Right ventricle myocardium inferior (tissue), 1 donor: ENCODE measurements around the gene RCOR1. TPM values are rescaled to one million over a fixed set of nuclear protein-coding genes. Genes with fewer than 3 reads are reported as not detected.

Experiments
- ATAC-seq: fragments of 200-7000 bp; cut with Tn5 transposase; one replicate; pipeline ENCODE4 v1.9.1; 2020; ENCODE audit warnings: mild to moderate bottlenecking, moderate library complexity
- DNase-seq: peaks from one replicate; pipeline ENCODE4 v3.0.0; 2021; ENCODE audit errors: missing footprints
- intact Hi-C: fragments of 100-400 bp; cut with DNase I; formaldehyde crosslinking; loops from one replicate; pipeline ENCODE4 v1.11.0; 2022
- total RNA-seq: library from RNA; stranded (reverse); fragmentation: NEBNext Ultra II Directional; extraction: Animal tissue kit (Norgen Biotek cat#: 25700); gene quantifications from one replicate; pipeline ENCODE4 v1.2.1, GENCODE V29; 2021
- donor health status: DM: no; HTN: yes; CAD: no; lungs with severe emphysema.

Gene RCOR1
- total RNA-seq, 1 donor from 2014 or later, result 11.9 TPM

DNA sequence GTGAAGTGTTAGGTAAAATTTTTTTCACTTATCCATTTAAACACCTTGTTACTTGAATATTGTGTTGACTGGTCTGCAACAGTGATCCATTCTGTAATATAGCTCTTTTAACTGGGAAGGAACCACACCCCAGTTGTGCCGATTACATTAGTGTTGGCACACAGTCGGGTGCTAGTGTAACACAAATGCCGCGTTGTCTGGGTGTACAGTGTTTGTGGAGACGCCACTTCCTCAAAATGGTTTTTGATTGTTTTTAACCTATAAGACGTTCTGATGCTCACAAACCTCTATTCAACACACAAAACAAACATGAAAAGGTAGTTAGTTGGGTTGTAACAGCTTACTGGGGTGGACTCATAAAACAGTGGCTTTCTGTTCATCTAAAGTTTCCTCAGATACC, 136.8 kb downstream of the RCOR1 start:
- intact Hi-C loops, result no loop called here
- DNase-seq (no peak), ATAC-seq (no peak)

DNA sequence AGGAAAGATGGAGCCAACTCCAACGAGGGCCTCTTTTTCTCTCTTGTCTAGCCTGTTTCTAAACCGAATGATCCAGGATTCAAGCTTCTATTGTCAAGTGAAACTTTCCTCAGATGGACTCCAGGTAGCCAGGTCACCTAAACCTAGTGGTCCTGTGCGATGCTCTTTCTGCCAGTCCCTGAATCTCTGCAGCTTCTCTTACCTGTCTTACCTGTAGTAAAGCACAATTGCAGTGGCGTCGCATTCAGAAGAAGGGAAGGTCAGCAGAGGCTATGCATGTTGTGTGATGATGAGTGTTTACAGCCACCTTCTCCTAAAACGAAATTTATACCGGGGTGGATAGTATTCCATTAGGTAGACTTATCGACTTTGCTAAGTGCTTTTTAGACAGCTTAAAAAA, 137.4 kb downstream of the RCOR1 start:
- ATAC-seq (no peak), DNase-seq (peak; percentile 59)
- intact Hi-C loops, result no loop called here

DNA sequence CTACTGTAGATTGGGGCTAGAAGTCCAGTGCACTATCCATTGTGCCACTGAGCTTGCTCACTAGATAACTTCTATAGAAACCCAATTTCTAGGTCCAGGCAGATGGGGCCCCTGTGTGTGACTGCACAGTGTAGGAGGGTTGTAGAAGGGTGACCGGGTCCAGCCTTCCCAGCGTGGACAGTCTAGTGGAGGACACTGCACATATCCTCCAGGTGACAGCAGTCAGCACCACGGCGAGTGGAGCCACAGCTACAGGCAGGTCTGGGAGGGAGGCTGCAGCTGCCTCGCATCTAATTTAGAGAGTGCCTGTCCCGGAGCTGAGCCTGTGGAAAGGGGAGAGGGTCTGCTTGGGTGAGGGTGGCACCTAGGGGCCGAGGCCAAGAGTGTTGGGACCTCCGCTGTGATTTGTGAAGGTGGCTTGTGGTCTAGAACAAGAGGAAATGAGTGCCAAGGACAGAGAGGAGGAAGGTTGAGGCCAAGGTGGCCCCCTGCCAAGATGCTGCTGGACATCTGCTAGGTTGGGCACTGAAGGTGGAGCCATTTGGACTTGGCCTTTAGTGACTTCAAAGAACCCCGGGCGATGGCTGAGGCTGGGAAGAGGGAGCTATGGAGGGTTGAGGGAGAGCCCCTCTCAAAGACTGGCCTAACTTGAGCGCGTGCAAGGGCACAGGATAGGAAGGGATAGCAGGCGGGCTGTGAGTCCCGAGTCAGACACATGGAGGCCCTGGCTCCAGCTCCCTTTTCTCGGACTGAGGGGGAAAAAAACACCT, 138.8 kb downstream of the RCOR1 start:
- peak; percentile 8 for ATAC-seq
- intact Hi-C loops, result no loop called here

DNA sequence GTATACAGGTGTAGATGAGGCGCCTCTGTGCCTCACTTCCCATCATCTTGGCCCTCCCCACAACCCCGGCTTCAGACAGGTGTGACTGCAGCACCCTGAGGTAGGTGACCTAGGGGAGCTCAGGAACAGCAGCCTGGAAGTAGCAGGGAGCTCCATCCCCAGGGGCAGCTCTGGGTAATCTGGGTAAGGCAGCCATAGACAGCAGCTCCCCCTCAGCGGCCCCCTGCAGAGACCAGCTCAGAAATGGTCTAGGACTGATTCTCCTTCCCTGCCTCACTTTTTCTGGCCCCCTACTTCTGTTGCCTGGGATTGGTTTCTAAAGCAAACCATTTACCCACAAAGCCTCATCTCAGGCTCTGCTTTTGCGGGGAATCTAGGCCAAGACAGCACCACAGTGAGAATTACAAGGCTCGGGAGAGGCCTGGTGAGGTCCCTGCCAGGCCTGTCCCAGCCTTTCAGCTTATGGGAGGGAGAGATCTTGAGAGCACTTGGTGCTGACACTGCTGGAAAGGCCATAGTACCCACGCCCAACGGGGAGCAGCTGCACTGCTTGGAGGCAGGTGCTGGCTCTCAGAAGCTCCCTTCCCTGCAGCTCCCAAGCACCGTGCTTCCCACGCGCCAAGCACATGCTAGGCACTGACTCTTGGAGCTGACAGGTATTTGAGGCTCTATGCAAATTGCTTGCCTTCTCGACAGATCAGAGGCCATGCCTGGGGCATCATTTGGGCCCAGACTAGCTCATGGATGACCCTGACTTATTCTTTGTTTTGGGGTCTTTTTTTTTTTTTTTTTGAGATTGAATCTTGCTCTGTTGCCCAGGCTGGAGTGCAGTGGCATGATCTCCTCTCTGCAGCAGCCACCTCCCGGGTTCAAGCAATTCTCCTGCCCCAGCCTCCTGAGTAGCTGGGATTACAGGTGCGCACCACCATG, 139.7 kb downstream of the RCOR1 start:
- no peak for ATAC-seq
- intact Hi-C loops, result no loop called here
- DNase-seq, result no peak

More for the DNA sequence above, 138.8 kb downstream of the RCOR1 start:
- peak; percentile 58 for DNase-seq

DNA sequence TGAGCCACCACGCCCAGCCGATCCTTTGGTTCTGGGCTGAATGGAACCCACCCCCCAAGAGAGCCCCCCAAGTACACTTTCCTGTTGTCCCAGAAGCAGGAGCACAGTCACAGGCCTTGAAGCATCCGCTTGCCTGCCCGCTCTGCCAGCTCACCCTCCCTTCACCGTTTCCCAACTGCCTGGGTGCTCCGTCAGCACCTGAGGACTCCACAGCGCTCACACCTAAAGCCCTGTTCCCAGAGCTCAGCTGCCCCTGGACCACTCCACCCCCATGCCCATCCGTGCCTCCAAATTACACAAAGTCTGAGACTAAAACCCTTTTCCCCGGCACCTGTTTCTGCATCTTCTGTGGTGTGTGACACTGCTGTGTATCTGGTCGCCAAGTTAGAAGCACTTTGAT, 140.5 kb downstream of the RCOR1 start:
- intact Hi-C loops, result no loop called here
- DNase-seq (no peak), ATAC-seq (no peak)

DNA sequence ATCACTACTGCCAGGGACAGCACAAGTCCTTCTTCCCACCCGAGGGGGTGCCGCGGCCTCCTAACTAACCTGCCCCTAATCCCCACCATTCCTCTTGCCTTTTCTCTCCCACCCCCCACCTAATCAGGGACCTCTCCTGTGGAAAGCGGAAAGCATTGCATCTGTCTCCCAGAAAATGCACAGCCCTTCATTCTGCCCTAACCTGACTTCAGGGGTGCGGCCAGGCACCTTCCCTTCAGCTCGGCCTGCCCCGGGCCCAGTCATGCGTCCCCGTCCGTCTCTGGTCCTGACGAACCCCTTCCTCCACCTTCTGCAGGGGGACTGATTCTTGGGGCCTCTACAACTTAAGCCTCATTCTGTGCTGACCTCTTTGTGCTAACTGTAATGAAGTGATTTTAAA, 140.9 kb downstream of the RCOR1 start:
- intact Hi-C loops, result no loop called here
- no peak for DNase-seq
- ATAC-seq, result no peak

DNA sequence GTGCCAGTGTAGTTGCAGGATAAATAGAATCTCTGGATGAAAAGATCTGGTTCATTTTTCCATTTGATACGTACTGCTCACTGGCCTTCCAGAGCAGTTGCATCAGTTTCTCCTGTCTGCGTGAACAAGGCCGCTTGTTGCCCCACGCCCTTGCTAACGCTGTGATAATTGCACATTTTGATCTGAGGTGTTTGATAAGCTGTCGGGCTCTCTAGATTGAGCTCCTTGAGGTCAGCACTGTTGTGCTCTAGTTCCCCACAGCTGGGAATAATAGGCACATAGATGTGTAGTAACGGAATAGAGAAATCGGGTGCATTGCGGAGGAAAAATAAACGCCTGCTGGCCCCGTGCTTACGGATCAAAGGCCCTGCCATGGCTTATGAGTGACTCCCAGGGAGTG, 142.0 kb downstream of the RCOR1 start:
- ATAC-seq, result no peak
- intact Hi-C loops, result no loop called here
- DNase-seq, result no peak

DNA sequence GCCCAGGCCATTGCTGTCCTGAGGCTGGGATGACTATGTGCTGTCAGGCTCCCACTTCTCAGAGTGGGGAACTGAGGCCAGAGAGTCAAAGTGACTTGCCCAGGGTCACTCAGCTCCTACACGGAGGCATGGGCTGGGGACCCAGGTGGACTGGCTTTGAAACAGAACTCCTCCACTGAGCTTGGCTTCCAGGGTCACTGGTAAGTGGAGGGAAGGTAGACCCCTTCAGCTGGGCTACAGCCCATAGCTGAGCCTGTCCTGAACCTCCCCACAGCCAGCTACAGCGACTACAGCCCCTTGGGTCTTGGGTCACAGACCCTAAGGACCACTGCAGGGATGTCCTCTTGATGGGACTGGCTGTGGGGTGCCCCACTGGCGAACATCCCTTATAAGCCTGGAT, 144.5 kb downstream of the RCOR1 start:
- DNase-seq (no peak), ATAC-seq (no peak)
- intact Hi-C loops, result no loop called here

DNA sequence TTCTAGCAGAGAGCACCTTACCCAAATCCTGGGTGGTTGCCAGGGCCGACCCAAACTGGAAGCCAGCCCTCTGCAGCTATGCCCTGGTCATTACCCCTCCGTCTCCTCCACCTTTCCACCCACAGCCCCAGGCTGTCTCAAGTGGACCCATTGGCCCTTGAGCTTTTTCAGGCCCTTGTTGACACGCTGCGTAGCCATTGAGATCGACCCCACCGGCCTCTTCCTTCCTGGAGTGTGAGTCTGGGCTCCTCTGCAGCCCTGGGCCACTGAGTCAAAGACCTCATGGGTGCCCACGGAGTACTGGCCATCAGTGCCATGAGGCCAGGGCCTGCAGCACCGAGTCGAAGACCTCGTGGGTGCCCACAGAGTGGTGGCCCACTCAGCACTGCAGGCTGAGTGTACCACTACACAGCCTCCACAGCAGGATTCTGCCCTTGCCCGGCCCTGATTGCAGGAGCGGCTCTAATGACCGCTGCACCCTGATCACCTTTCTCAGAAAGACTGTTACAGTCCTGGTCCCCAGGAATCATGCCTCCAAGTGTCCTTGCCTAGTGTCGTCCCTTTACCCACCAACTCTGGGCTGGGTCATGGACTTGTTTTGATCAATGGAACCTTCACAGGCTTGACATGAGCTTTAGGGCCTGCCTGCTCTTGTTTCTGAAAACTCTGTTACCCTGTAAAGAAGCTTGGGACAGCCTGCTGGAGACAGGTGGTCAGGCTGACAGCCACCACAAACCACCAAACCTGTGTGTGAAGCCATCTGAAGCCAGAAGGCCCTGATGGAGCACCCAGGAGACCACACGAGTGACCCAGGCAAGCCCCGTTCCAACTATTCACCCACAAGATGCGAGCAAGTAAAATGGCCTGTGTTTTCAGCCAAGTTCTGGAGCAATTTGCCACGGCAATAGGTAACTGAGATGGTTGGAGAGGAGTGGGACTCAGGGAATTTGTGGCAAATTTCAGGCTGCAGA, 145.2 kb downstream of the RCOR1 start:
- DNase-seq, result no peak
- intact Hi-C loops, result no loop called here

DNA sequence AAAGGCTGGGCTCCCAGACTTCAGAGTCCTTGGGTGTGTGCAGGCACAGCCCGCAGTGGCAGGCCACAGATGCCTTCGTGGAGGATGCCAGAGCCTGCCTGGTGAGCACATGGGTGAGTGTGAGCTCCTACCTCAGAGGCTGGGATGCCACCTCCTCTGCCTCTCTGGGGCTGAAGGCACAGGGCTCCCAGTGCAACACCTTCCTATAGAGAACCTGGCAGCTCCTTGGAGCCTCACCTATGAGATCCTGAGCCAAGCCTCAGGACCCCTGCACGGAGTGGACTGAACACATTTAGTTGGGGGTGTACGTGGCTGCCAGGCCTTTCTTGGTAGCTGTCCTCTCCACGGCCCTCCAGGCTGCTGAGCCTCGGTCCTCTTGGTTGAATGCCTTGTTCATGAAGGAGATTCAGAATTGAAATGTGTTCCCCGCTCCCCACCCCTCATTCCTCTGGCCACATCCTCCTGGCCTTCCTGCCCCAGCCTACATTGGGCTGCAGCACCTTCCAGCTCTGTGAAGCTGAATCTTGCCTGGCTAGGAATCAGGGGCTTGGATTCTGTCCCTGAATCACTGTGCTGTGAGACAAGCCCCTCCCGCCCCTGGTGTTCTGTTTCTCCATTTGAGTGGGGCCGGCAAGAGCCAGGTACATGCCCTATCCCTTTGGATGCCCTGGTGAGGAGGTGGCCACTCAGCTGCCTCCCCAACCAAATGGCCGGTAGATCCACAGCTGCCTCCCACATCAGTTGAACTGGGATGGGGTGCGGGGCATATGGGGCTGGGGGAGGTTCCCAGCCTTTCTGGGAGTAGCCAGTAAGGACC, 146.1 kb downstream of the RCOR1 start:
- ATAC-seq (no peak), DNase-seq (peak; percentile 47)
- intact Hi-C loops, result no loop called here

More for the DNA sequence above, 145.2 kb downstream of the RCOR1 start:
- no peak for ATAC-seq

DNA sequence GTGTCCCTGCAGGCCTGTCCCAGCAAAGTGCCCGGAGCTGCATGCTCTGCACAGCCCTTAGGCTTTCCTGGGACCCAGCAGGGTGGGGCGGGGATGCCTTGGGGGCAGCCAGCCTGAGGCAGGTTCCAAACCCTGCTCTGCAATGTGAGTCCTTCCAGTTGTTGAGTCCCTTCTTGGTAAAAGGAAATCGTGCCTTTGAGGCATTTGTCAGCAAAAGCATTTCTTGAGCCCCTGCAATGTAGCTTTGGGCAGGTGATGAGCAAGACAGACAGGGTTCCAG, 146.7 kb downstream of the RCOR1 start:
- no peak for DNase-seq
- intact Hi-C loops, result no loop called here

DNA sequence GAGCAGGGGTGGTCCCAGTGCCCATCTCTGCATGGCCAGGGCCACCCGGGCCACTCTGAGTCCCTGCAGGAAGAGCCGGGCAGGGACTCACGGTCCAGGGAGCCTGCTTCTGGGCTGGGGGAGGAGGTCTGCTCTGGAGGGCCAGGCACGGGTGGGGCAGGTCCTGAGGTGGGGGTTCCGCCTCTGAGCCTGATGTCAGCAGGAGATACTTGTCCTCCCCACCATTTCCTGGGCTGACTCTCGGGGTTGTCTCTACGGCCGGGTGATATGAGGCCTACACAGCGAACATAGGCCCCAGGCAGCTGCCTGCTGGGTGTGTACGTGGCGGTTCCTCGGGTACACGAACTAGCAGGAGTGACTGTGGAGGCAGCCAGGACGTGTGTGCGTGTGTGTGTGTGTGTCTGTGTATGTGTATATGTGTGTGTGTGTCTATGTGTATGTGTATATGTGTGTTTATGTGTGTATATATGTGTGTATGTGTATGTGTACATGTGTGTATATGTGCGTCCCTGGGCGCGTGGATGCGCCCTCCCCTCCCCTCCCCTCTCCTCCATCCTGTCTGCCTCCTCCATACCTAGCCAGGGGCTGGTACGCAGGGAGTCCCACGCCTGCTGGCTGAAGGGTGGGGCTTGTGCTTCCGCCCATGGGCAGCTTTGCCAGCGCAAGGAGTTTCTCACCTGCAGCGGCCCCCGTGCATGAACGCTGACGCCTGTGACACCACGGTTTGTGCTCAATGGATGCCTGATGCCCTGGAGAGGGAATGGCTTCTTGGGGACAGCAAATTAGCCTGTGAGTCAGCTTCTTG, 154.4 kb downstream of the RCOR1 start:
- no peak for ATAC-seq
- intact Hi-C loops, result no loop called here
- DNase-seq, result no peak

More for the DNA sequence above, 146.7 kb downstream of the RCOR1 start:
- ATAC-seq, result no peak

DNA sequence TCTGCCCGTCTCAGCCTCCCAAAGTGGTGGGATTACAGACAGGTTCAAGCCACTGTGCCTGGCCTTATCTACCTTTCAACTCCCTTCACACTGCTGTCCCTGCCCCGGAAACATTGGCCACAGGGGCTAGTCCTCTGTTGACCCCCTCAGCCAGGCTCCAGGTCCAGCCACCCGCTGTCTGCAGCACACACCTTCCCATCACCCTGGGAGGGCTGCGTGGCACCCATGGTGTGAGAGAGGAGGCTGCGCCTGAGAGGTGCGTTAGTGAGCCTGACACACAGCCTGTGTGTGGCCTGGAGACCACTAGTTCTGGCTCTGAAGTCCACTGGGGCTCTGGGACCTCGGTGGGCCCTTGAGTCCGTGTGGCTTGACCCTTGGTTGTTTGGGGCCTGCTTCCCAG, 156.4 kb downstream of the RCOR1 start:
- no peak for ATAC-seq
- intact Hi-C loops, result no loop called here
- DNase-seq, result no peak

DNA sequence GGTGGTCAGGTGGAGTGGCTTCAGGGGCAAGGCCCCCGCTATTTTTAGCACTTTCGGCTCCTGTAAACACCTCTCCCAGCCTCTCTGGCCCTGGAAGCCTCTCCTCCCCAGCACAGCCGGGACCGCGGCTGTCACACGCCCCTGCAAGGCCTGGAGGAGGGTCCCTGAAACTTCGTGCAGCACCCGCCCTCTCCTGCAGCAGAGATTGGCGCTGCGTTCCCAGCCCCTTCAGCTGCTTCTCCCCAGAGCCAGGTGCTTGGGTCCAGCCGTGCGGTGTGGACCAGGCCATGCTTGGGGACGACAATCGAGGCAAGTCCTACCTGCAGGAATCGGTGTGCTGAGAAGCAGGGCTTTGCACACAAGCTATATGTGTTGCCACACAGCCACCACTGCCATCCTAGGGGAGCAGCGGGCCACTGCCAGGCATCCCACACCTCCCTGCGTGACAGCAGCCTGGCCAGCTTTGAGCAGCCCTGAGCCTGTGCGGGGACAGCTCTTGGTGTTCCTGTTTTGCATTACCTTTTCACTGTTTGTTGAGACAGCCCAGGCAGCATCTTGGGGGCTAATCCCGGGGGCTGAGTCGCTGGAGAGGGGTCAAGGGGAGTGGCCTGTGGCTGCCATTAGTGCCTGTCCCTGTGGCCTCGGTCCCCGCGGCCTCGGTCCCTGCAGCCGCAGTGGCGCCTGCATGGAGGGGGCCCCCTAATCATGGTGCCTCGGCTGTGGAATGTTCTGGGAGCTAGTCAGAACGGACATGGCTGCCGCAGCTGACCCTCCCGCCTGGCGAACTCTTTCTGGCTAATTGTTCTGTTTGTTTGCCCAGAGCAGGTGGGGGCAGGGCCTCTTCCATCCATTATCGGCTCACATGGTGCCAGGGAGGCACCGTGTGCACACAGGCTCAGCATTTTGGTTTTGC, 157.2 kb downstream of the RCOR1 start:
- intact Hi-C loops, result no loop called here
- ATAC-seq (no peak), DNase-seq (no peak)

DNA sequence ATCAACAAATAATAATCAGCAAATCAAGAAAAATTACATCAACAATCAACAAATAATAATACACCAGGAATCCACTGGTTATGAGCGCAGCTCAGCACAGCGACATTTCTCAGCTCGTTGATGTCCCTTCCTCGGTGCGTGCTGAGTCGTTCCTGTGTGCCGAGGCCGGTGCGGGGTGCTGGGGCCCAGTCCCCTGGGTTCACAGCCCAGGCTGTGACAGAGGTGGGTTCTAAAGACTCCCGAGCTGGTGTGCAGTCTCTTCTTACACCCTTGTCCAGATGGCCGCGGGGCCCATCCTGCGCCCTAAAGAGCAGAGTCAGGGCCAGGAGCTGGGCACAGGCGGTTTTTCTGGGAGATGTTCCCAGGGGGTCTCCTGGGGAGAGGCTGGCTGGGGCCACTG, 157.9 kb downstream of the RCOR1 start:
- no peak for DNase-seq
- intact Hi-C loops, result no loop called here
- ATAC-seq, result no peak

DNA sequence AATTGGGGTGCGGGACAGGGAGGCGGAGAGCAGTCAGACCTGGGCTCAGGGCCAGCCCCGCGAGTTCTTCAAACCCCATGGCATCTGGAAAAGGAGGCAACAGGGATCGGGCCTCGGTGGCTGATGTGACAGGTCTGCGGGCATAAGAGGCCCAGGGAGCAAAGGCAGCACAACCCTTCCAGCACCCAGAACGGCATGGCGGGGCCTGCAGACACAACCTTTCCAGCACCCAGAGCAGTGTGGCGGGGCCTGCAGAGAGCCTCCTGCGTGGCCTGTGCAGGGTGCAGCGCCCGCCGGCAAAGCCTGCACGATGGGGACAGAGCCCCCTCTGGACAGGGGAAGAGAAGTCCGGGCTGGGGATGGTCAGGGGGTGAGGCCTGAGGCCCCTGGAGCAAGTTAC, 158.6 kb downstream of the RCOR1 start:
- intact Hi-C loops, result no loop called here
- ATAC-seq (no peak), DNase-seq (no peak)
